Astrocyte (in vitro differentiated cells and primary cell): ENCODE measurements around the gene ST3GAL6.

Experiments
- CTCF ChIP-seq: IDR thresholded peaks from 2 replicates; pipeline ENCODE4 v1.5.1; 2011; ENCODE audit warnings: low read depth, mild to moderate bottlenecking, inconsistent platforms, low read length, moderate library complexity; ENCODE audit not compliant: insufficient read depth
- EZH2 ChIP-seq: IDR thresholded peaks from 2 replicates; pipeline ENCODE4 v1.6.1; 2012; ENCODE audit warnings: mild to moderate bottlenecking, low read length, inconsistent platforms; ENCODE audit not compliant: insufficient read depth

- TF ChIP-seq CTCF, result no peak
- no peak for TF ChIP-seq EZH2
These were observed 60.7 kb downstream of the ST3GAL6 start for GRCh38 chr3:98823791-98824190.
